NT2/D1 (cell line): Measurements from ENCODE around the gene SH2D1B.

Experiments
- DNase-seq: peaks from one replicate; pipeline ENCODE4 v3.0.0-alpha.2; 2011; ENCODE audit warnings: low read depth, low spot score
- H3K27me3 ChIP-seq: 2 replicates; pipeline ENCODE4 v1.6.0; 2011; ENCODE audit warnings: mild to moderate bottlenecking; ENCODE audit not compliant: insufficient read length, insufficient read depth
- H3K36me3 ChIP-seq: 2 replicates; pipeline ENCODE4 v1.6.1; 2011; ENCODE audit warnings: mild to moderate bottlenecking, low read length, mixed read lengths; ENCODE audit not compliant: insufficient read depth, insufficient read length
- H3K4me1 ChIP-seq: 2 replicates; pipeline ENCODE4 v1.5.1; 2011; ENCODE audit not compliant: insufficient read depth, insufficient read length
- H3K4me3 ChIP-seq: 2 replicates; pipeline ENCODE4 v1.5.1; 2011; ENCODE audit warnings: low read depth; ENCODE audit not compliant: insufficient read length
- H3K9ac ChIP-seq: 2 replicates; pipeline ENCODE4 v1.6.0; 2011; ENCODE audit warnings: low read depth; ENCODE audit not compliant: insufficient read length
- H3K9me3 ChIP-seq: 2 replicates; pipeline ENCODE4 v1.5.1; 2011; ENCODE audit warnings: mild to moderate bottlenecking, low read length; ENCODE audit not compliant: insufficient read depth
- SUZ12 ChIP-seq: IDR thresholded peaks from 2 replicates; pipeline ENCODE4 v1.6.1; 2011; ENCODE audit not compliant: insufficient read length, insufficient read depth; ENCODE audit errors: extremely low read depth
- YY1 ChIP-seq: IDR thresholded peaks from 2 replicates; pipeline ENCODE4 v1.6.1; 2011; ENCODE audit not compliant: insufficient read length, insufficient read depth
- ZNF274 ChIP-seq: IDR thresholded peaks from 2 replicates; pipeline ENCODE4 v1.6.1; 2011; ENCODE audit warnings: mild to moderate bottlenecking, low read depth, low read length

The SH2D1B gene

GRCh38 chr1:162389021-162389818 is 22.7 kb downstream of the SH2D1B start:
- Histone ChIP-seq H3K9ac (no peak overlapping the region), H3K4me1 (peaks cover 11% of the 10 kb centered on the region), H3K36me3 (peaks cover 3% of the 10 kb centered on the region), H3K9me3 (no peaks in the 10 kb centered on the region), H3K4me3 (no peak overlapping the region), H3K27me3 (no peaks in the 10 kb centered on the region)
- TF ChIP-seq YY1 (no peak), SUZ12 (no peak), ZNF274 (no peak)
- DNase-seq = no peak

GRCh38 chr1:162388615-162389014 is 23.3 kb downstream of the SH2D1B start:
- Histone ChIP-seq H3K4me3 (no peak overlapping the region), H3K9ac (no peak overlapping the region), H3K36me3 (peaks cover 7% of the 10 kb centered on the region), H3K4me1 (peaks cover 17% of the 10 kb centered on the region), H3K27me3 (no peaks in the 10 kb centered on the region), H3K9me3 (no peaks in the 10 kb centered on the region)
- DNase-seq = no peak
- TF ChIP-seq ZNF274 = no peak
- no peak for TF ChIP-seq YY1
- no peak for TF ChIP-seq SUZ12

GRCh38 chr1:162388083-162388594 is 23.8 kb downstream of the SH2D1B start:
- H3K9me3 ChIP-seq = no peaks in the 10 kb centered on the region
- no peak overlapping the region for H3K9ac ChIP-seq
- peaks cover 21% of the 10 kb centered on the region for H3K4me1 ChIP-seq
- peaks cover 12% of the 10 kb centered on the region for H3K36me3 ChIP-seq
- H3K4me3 ChIP-seq = no peak overlapping the region
- no peak for DNase-seq
- H3K27me3 ChIP-seq = no peaks in the 10 kb centered on the region
- TF ChIP-seq ZNF274 = no peak
- TF ChIP-seq YY1 = no peak
- TF ChIP-seq SUZ12 = no peak

- H3K4me1 ChIP-seq = peaks cover 21% of the 10 kb centered on the region
- no peak for DNase-seq
- no peak overlapping the region for H3K4me3 ChIP-seq
- H3K9me3 ChIP-seq = no peaks in the 10 kb centered on the region
- no peaks in the 10 kb centered on the region for H3K27me3 ChIP-seq
- peaks cover 13% of the 10 kb centered on the region for H3K36me3 ChIP-seq
- TF ChIP-seq YY1 (no peak), SUZ12 (no peak), ZNF274 (no peak)
- H3K9ac ChIP-seq = no peak overlapping the region
These were observed 24.5 kb downstream of the SH2D1B start for GRCh38 chr1:162387226-162388082.

GRCh38 chr1:162386292-162387225 is 25.4 kb downstream of the SH2D1B start:
- peaks cover 16% of the 10 kb centered on the region for H3K36me3 ChIP-seq
- no peaks in the 10 kb centered on the region for H3K9me3 ChIP-seq
- TF ChIP-seq SUZ12 (no peak), ZNF274 (no peak), YY1 (no peak)
- no peaks in the 10 kb centered on the region for H3K27me3 ChIP-seq
- H3K4me1 ChIP-seq = peaks cover 21% of the 10 kb centered on the region
- no peak overlapping the region for H3K4me3 ChIP-seq
- no peak for DNase-seq
- no peak overlapping the region for H3K9ac ChIP-seq

GRCh38 chr1:162385702-162386101 is 26.2 kb downstream of the SH2D1B start:
- H3K4me1 ChIP-seq = peaks cover 21% of the 10 kb centered on the region
- H3K27me3 ChIP-seq = no peaks in the 10 kb centered on the region
- TF ChIP-seq SUZ12 (no peak), ZNF274 (no peak), YY1 (no peak)
- no peak overlapping the region for H3K4me3 ChIP-seq
- H3K36me3 ChIP-seq = peaks cover 16% of the 10 kb centered on the region
- no peak overlapping the region for H3K9ac ChIP-seq
- DNase-seq = no peak
- H3K9me3 ChIP-seq = no peaks in the 10 kb centered on the region
